Vagina (tissue), 2 donors: ENCODE results near the gene IL10RA. TPM values are rescaled to one million over a fixed set of nuclear protein-coding genes. Genes with fewer than 3 reads are reported as not detected.
A peak's percentile ranks its signal among the peaks of the same experiment; 100 is the strongest.

Experiments
- DNase-seq, 2 donors: peaks; one replicate each; pipeline ENCODE4 v3.0.0-alpha.2; 2017; ENCODE audit errors: extremely low spot score in 2 of 2
- H3K27ac ChIP-seq: fragments of 200-600 bp; sonication (generic); one replicate; pipeline ENCODE4 v1.5.1; 2019
- H3K27me3 ChIP-seq: fragments of 200-600 bp; sonication (generic); one replicate; pipeline ENCODE4 v1.5.1; 2019
- H3K36me3 ChIP-seq, 2 donors: fragments of 200-600 bp; sonication (generic); one replicate each; pipeline ENCODE4 v1.5.1; 2017 to 2019
- H3K4me1 ChIP-seq: fragments of 200-600 bp; sonication (generic); one replicate; pipeline ENCODE4 v1.5.1; 2019
- H3K4me3 ChIP-seq, 2 donors: fragments of 200-600 bp; sonication (generic); 1 replicate in 1 of 2; 2 replicates in 1 of 2; pipeline ENCODE4 v1.5.1; 2016 to 2019
- H3K9me3 ChIP-seq: fragments of 200-600 bp; sonication (generic); one replicate; pipeline ENCODE4 v1.5.1; 2019
- CTCF ChIP-seq, 3 experiments: fragments of 450-650 bp in 2 of 3; fragments of 200-600 bp in 1 of 3; sonication (generic) in 1 of 3; IDR thresholded peaks; one replicate each; pipeline ENCODE4 v1.5.1; 2017 to 2019; ENCODE audit warnings: antibody characterized with exemption in 3 of 3, mild to moderate bottlenecking in 2 of 3, moderate library complexity in 2 of 3
- POLR2A ChIP-seq, 2 donors: fragments of 450-650 bp; IDR thresholded peaks; one replicate each; pipeline ENCODE4 v1.6.1; 2017; ENCODE audit warnings: antibody characterized with exemption in 2 of 2, mild to moderate bottlenecking in 2 of 2, moderate library complexity in 2 of 2
- POLR2AphosphoS5 ChIP-seq, 2 donors: sonication (generic); formaldehyde crosslinking; IDR thresholded peaks; one replicate each; pipeline ENCODE4 v1.9.0; 2017; ENCODE audit warnings: antibody characterized with exemption in 2 of 2, mild to moderate bottlenecking in 2 of 2, low read depth in 1 of 2; ENCODE audit not compliant: insufficient read depth in 1 of 2
- intact Hi-C: fragments of 100-400 bp; cut with DNase I; formaldehyde crosslinking; loops from one replicate; pipeline ENCODE4 v1.15.1; 2023
- total RNA-seq: library from RNA; depleted of rRNA; stranded (reverse); fragments of >200 nt; gene quantifications from one replicate; pipeline ENCODE4 v1.2.3, GENCODE V29; 2016

IL10RA gene
- total RNA-seq, 1 donor from 2014 or later = 29.0 TPM

GRCh38 chr11:117986981-117987574 is 884 bp downstream of the IL10RA start:
- intact Hi-C loops = no loop called here
- TF ChIP-seq POLR2AphosphoS5 (IDR thresholded peaks at IDR 0.05; ENCODE audit: insufficient read depth in 1 of 2, low read depth in 1 of 2) (no peak), CTCF (IDR thresholded peaks at IDR 0.05) (no peak), POLR2A (IDR thresholded peaks at IDR 0.05) (no peak)
- DNase-seq = no peak

DNA sequence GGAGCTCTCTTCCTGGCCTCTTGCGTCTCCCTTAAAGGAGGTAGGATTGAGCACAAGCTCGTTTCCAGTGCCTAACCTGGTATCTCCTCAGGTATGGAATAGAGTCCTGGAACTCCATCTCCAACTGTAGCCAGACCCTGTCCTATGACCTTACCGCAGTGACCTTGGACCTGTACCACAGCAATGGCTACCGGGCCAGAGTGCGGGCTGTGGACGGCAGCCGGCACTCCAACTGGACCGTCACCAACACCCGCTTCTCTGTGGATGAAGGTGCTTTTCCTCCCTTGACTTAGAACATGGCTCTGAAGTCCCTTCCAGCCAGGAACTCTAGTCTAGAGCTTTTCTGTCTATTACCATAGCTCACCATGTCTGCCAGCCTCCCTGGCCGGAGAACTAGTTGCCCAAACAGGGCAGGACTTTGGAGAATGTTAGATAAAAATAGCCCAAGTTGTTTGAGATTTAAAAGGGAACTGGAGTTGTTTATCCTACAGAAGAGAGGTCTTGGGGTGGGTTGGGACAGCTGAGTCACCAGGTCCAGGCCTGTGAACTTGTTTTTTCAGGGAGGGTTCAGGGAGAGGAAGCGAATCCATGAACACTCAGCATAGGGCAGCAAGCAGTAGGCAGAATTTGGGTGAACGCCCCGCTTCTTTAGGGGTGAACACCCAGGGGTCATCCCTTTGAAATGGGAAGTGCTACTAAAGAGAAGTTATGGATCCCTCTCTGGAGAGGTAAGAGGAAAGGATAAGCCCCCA is 3.3 kb downstream of the IL10RA start:
- H3K36me3 ChIP-seq = no peaks in the 10 kb centered on the region
- no peak for DNase-seq
- H3K4me3 ChIP-seq = peak overlapping the region in 1 of 2 donors; percentile 46
- intact Hi-C loops = no loop called here
- H3K9me3 ChIP-seq = no peaks in the 10 kb centered on the region
- TF ChIP-seq CTCF (IDR thresholded peaks at IDR 0.05) (no peak), POLR2A (IDR thresholded peaks at IDR 0.05) (no peak), POLR2AphosphoS5 (IDR thresholded peaks at IDR 0.05; ENCODE audit: insufficient read depth in 1 of 2, low read depth in 1 of 2) (no peak)
- no peak overlapping the region for H3K27ac ChIP-seq
- H3K4me1 ChIP-seq = peaks cover 9% of the 10 kb centered on the region
- no peaks in the 10 kb centered on the region for H3K27me3 ChIP-seq

More at GRCh38 chr11:117986981-117987574, 884 bp downstream of the IL10RA start:
- H3K27me3 ChIP-seq = no peaks in the 10 kb centered on the region
- H3K27ac ChIP-seq = peak overlapping the region; percentile 59
- no peaks in the 10 kb centered on the region for H3K9me3 ChIP-seq
- peaks cover 9% of the 10 kb centered on the region for H3K4me1 ChIP-seq
- H3K36me3 ChIP-seq = no peaks in the 10 kb centered on the region
- H3K4me3 ChIP-seq = peak overlapping the region; percentile 46 to 52

DNA sequence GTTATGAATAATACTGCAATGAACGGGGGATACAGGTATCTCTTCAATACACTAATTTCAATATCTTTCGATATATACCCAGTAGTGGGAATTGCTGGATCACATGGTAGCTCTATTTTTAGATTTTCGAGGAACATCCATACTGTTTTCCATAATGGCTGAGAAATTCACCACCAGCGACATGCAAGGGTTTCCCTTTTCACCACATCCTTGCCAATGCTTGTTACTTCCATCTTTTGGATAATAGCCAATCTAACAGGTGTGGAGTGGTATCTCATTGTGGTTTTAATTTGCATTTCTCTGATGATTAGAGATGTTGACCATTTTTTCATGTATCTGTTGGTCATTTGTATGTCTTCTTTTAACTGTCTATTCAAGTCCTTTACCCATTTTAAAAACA is 5.9 kb downstream of the IL10RA start:
- no peak overlapping the region for H3K4me3 ChIP-seq
- H3K27ac ChIP-seq = no peak overlapping the region
- intact Hi-C loops = no loop called here
- H3K9me3 ChIP-seq = no peaks in the 10 kb centered on the region
- no peaks in the 10 kb centered on the region for H3K4me1 ChIP-seq
- H3K36me3 ChIP-seq = no peaks in the 10 kb centered on the region
- no peaks in the 10 kb centered on the region for H3K27me3 ChIP-seq
- no peak for DNase-seq
- no peak for TF ChIP-seq CTCF (IDR thresholded peaks at IDR 0.05)
- no peak for TF ChIP-seq POLR2AphosphoS5 (IDR thresholded peaks at IDR 0.05; ENCODE audit: insufficient read depth in 1 of 2, low read depth in 1 of 2)
- TF ChIP-seq POLR2A (IDR thresholded peaks at IDR 0.05) = no peak

DNA sequence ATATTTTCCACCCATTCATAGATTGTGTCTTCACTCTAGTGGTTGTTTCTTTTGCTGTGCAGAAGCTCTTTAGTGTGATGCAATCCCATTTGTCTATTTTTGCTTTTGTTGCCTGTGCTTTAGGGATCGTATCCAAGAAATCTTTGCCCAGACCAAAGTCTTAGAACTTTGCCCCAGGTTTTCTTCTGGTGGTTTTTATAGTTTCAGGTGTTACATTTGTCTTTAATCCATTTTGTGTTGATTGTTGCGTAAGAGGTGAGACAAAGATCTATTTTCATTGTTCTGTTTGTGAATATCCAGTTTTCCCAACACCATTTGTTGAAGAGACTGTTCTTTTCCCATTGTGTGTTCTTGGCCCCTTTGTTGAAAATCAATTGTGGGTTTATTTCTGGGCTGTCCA is 6.4 kb downstream of the IL10RA start:
- no peaks in the 10 kb centered on the region for H3K27me3 ChIP-seq
- H3K9me3 ChIP-seq = no peaks in the 10 kb centered on the region
- H3K27ac ChIP-seq = no peak overlapping the region
- no peaks in the 10 kb centered on the region for H3K4me1 ChIP-seq
- no peak overlapping the region for H3K4me3 ChIP-seq
- TF ChIP-seq CTCF (IDR thresholded peaks at IDR 0.05) (no peak), POLR2A (IDR thresholded peaks at IDR 0.05) (no peak), POLR2AphosphoS5 (IDR thresholded peaks at IDR 0.05; ENCODE audit: insufficient read depth in 1 of 2, low read depth in 1 of 2) (no peak)
- H3K36me3 ChIP-seq = no peaks in the 10 kb centered on the region
- intact Hi-C loops = no loop called here
- DNase-seq = no peak
